ENCODE data around the gene C8G.

GRCh38 chr9:136900988-136901515, 44.0 kb upstream of the C8G start:
- no peak for TF ChIP-seq CTCF (IDR thresholded peaks at IDR 0.05)
- no peak for TF ChIP-seq POLR2A (IDR thresholded peaks at IDR 0.05)

All from right lobe of liver (tissue), 4 donors.